ENCODE results near the gene TNFAIP8.

The TNFAIP8 gene

GRCh38 chr5:119347991-119348390 lies 7.8 kb upstream of the TNFAIP8 start:
- DNase-seq (ENCODE audit: low read depth) = no peak

GRCh38 chr5:119353213-119353612 lies 2.6 kb upstream of the TNFAIP8 start:
- no peak for DNase-seq (ENCODE audit: low read depth)

- no peak for DNase-seq (ENCODE audit: low read depth)
Observed at GRCh38 chr5:119353686-119354366, 2.0 kb upstream of the TNFAIP8 start.

GRCh38 chr5:119354537-119355243 lies 1.1 kb upstream of the TNFAIP8 start:
- no peak for DNase-seq (ENCODE audit: low read depth)

- no peak for DNase-seq (ENCODE audit: low read depth)
Observed at GRCh38 chr5:119355244-119355638, 578 bp upstream of the TNFAIP8 start.

- DNase-seq (ENCODE audit: low read depth) = no peak
Observed at GRCh38 chr5:119356612-119357188, 881 bp downstream of the TNFAIP8 start.

GRCh38 chr5:119357270-119357669 lies 1.5 kb downstream of the TNFAIP8 start:
- DNase-seq (ENCODE audit: low read depth) = no peak

GRCh38 chr5:119357808-119358529 lies 2.1 kb downstream of the TNFAIP8 start:
- no peak for DNase-seq (ENCODE audit: low read depth)

- no peak for DNase-seq (ENCODE audit: low read depth)
Observed at GRCh38 chr5:119358530-119358900, 2.7 kb downstream of the TNFAIP8 start.

GRCh38 chr5:119358901-119359603 lies 3.2 kb downstream of the TNFAIP8 start:
- no peak for DNase-seq (ENCODE audit: low read depth)

GRCh38 chr5:119359737-119360413 lies 4.1 kb downstream of the TNFAIP8 start:
- DNase-seq (ENCODE audit: low read depth) = no peak

- DNase-seq (ENCODE audit: low read depth) = no peak
Observed at GRCh38 chr5:119360905-119361593, 5.2 kb downstream of the TNFAIP8 start.

GRCh38 chr5:119361594-119362125 lies 5.8 kb downstream of the TNFAIP8 start:
- no peak for DNase-seq (ENCODE audit: low read depth)

- DNase-seq (ENCODE audit: low read depth) = no peak
Observed at GRCh38 chr5:119362714-119363113, 6.9 kb downstream of the TNFAIP8 start.

- no peak for DNase-seq (ENCODE audit: low read depth)
Observed at GRCh38 chr5:119363271-119363670, 7.5 kb downstream of the TNFAIP8 start.

GRCh38 chr5:119363936-119364335 lies 8.1 kb downstream of the TNFAIP8 start:
- DNase-seq (ENCODE audit: low read depth) = no peak

- DNase-seq (ENCODE audit: low read depth) = no peak
Observed at GRCh38 chr5:119365847-119366539, 10.2 kb downstream of the TNFAIP8 start.

GRCh38 chr5:119366540-119366881 lies 10.7 kb downstream of the TNFAIP8 start:
- DNase-seq (ENCODE audit: low read depth) = no peak

GRCh38 chr5:119367502-119368237 lies 11.9 kb downstream of the TNFAIP8 start:
- DNase-seq (ENCODE audit: low read depth) = no peak
